K562 treated with DMSO at 1 percent for 24 hours (cell line): ENCODE data around the gene CFAP58. TPM values are rescaled to one million over a fixed set of nuclear protein-coding genes. Genes with fewer than 3 reads are reported as not detected.

Source experiments
- total RNA-seq: library from RNA; unstranded; fragments of 300-600 nt; gene quantifications from 2 replicates; pipeline ENCODE4 v1.2.3, GENCODE V29; 2022; ENCODE audit warnings: low read depth; ENCODE audit not compliant: insufficient read depth

Gene CFAP58
- total RNA-seq = 0.60 and 0.76 TPM in 2 replicates

GRCh38 chr10:104353325-104354048 is at the start of gene CFAP58:
TSS of gene CFAP58 (plus strand) at chr10:104353833. CDS start at chr10:104353898, 65 bp downstream.

GRCh38 chr10:104337985-104338735 is 15.5 kb upstream of the CFAP58 start, which contains the start of gene ITPRIP:
TSS of gene ITPRIP (minus strand) at chr10:104338465. CDS start at chr10:104316051, 22,414 bp downstream.

Other genes starting within 250 kb of the CFAP58 start
- gene SFR1, start 231.7 kb upstream of the CFAP58 start, total RNA-seq = 4.4 and 4.6 TPM in 2 replicates
- gene CFAP43, start 121.5 kb upstream of the CFAP58 start, total RNA-seq = not detected in 2 replicates
- 139 TPM in 2 replicates for gene GSTO1, start 98.9 kb upstream of the CFAP58 start, total RNA-seq
- 0.60 TPM in 1 of 2 replicates, not detected in the other for gene GSTO2, start 84.6 kb upstream of the CFAP58 start, total RNA-seq
- gene ITPRIP, start 15.4 kb upstream of the CFAP58 start, total RNA-seq = 18.0 and 19.6 TPM in 2 replicates